Fibroblast of skin of back (primary cell): ENCODE data around the gene WDR45B.

Experiments used
- DNase-seq: peaks from one replicate; pipeline ENCODE4 v3.0.0-alpha.2; 2013

WDR45B gene

GRCh38 chr17:82623707-82624106 lies 24.5 kb downstream of the WDR45B start:
- no peak for DNase-seq

GRCh38 chr17:82619641-82620040 lies 28.6 kb downstream of the WDR45B start:
- no peak for DNase-seq

GRCh38 chr17:82619211-82619610 lies 29.0 kb downstream of the WDR45B start:
- DNase-seq, result no peak

- DNase-seq, result no peak
These were observed 32.1 kb downstream of the WDR45B start for GRCh38 chr17:82616021-82616711.

GRCh38 chr17:82615084-82616020 lies 32.9 kb downstream of the WDR45B start:
- DNase-seq, result no peak

GRCh38 chr17:82614095-82614631 lies 34.1 kb downstream of the WDR45B start:
- DNase-seq, result no peak

GRCh38 chr17:82613283-82614094 lies 34.8 kb downstream of the WDR45B start:
- no peak for DNase-seq

- no peak for DNase-seq
These were observed 36.8 kb downstream of the WDR45B start for GRCh38 chr17:82611140-82612058.

- no peak for DNase-seq
These were observed 38.6 kb downstream of the WDR45B start for GRCh38 chr17:82609655-82610054.

GRCh38 chr17:82608816-82609215 lies 39.4 kb downstream of the WDR45B start:
- no peak for DNase-seq

- DNase-seq, result no peak
These were observed 42.2 kb downstream of the WDR45B start for GRCh38 chr17:82605939-82606600.

- DNase-seq, result no peak
These were observed 43.7 kb downstream of the WDR45B start for GRCh38 chr17:82604532-82604931.

- DNase-seq, result peak; percentile 50
These were observed 44.2 kb downstream of the WDR45B start for GRCh38 chr17:82603981-82604448.

- DNase-seq, result no peak
These were observed 45.1 kb downstream of the WDR45B start for GRCh38 chr17:82602986-82603710.

GRCh38 chr17:82602487-82602886 lies 45.8 kb downstream of the WDR45B start:
- no peak for DNase-seq

GRCh38 chr17:82601447-82602000 lies 46.7 kb downstream of the WDR45B start:
- no peak for DNase-seq

- no peak for DNase-seq
These were observed 47.4 kb downstream of the WDR45B start for GRCh38 chr17:82600731-82601446.

- no peak for DNase-seq
These were observed 48.3 kb downstream of the WDR45B start for GRCh38 chr17:82599674-82600661.
